Mesenchymal stem cell (in vitro differentiated cells and primary cell): ENCODE results near the gene MRTO4.

Experiments used
- DNase-seq: peaks from one replicate; pipeline ENCODE4 v3.0.0-alpha.2; 2013
- H2AFZ ChIP-seq: one replicate; pipeline ENCODE4 v1.6.1; 2013; ENCODE audit warnings: low read depth, mild to moderate bottlenecking, control low read depth, inconsistent platforms, low read length, moderate library complexity
- H2AK5ac ChIP-seq: 2 replicates; pipeline ENCODE4 v1.6.1; 2013; ENCODE audit warnings: low read length, moderate library complexity, mild to moderate bottlenecking, inconsistent platforms; ENCODE audit not compliant: severe bottlenecking
- H2BK120ac ChIP-seq: one replicate; pipeline ENCODE4 v1.6.1; 2013; ENCODE audit warnings: low read depth, mild to moderate bottlenecking, inconsistent platforms, low read length, moderate library complexity
- H2BK12ac ChIP-seq, 2 experiments: one replicate each; pipeline ENCODE4 v1.6.1; 2013; ENCODE audit warnings: inconsistent platforms in 2 of 2, low read length in 2 of 2, mild to moderate bottlenecking in 2 of 2, moderate library complexity in 2 of 2, control low read depth in 1 of 2
- H2BK15ac ChIP-seq: one replicate; pipeline ENCODE4 v1.6.1; 2013; ENCODE audit warnings: mild to moderate bottlenecking, low read depth, inconsistent platforms; ENCODE audit not compliant: poor library complexity, severe bottlenecking
- H2BK5ac ChIP-seq: 2 replicates; pipeline ENCODE4 v1.6.1; 2013; ENCODE audit warnings: low read depth, mild to moderate bottlenecking, low read length, control low read depth, inconsistent platforms; ENCODE audit not compliant: poor library complexity, severe bottlenecking
- H3K14ac ChIP-seq, 2 experiments: one replicate each; pipeline ENCODE4 v1.6.1; 2013; ENCODE audit warnings: inconsistent platforms in 2 of 2, low read length in 2 of 2, control low read depth in 1 of 2, mild to moderate bottlenecking in 1 of 2, moderate library complexity in 1 of 2
- H3K18ac ChIP-seq, 2 experiments: one replicate each; pipeline ENCODE4 v1.6.1; 2013; ENCODE audit warnings: inconsistent platforms in 2 of 2, low read length in 2 of 2, control low read depth in 1 of 2, low read depth in 1 of 2, mild to moderate bottlenecking in 1 of 2
- H3K23ac ChIP-seq, 2 experiments: one replicate each; pipeline ENCODE4 v1.6.1; 2013; ENCODE audit warnings: inconsistent platforms in 2 of 2, low read length in 2 of 2, mild to moderate bottlenecking in 2 of 2, moderate library complexity in 2 of 2, control low read depth in 1 of 2
- H3K27ac ChIP-seq: 2 replicates; pipeline ENCODE4 v1.5.1; 2013; ENCODE audit warnings: mild to moderate bottlenecking, moderate library complexity, low read length, control low read depth, inconsistent platforms; ENCODE audit not compliant: poor library complexity, severe bottlenecking
- H3K27me3 ChIP-seq, 2 experiments: 2 replicates each; pipeline versions ENCODE4 v1.6.1 to v1.7.0; 2013; ENCODE audit warnings: low read length in 2 of 2, mild to moderate bottlenecking in 2 of 2, moderate library complexity in 2 of 2, control low read depth in 1 of 2, inconsistent platforms in 1 of 2; ENCODE audit not compliant: control insufficient read depth in 1 of 2, insufficient read depth in 1 of 2
- H3K36me3 ChIP-seq, 2 experiments: 2 replicates each; pipeline versions ENCODE4 v1.6.1 to v1.7.0; 2013; ENCODE audit warnings: low read length in 2 of 2, control low read depth in 1 of 2, inconsistent platforms in 1 of 2, low read depth in 1 of 2, mild to moderate bottlenecking in 1 of 2; ENCODE audit not compliant: insufficient read depth in 2 of 2, control insufficient read depth in 1 of 2
- H3K4ac ChIP-seq, 2 experiments: one replicate each; pipeline ENCODE4 v1.6.1; 2013; ENCODE audit warnings: inconsistent platforms in 2 of 2, low read length in 2 of 2, mild to moderate bottlenecking in 2 of 2, moderate library complexity in 2 of 2, control low read depth in 1 of 2, low read depth in 1 of 2
- H3K4me1 ChIP-seq: 2 replicates; pipeline ENCODE4 v1.6.1; 2013; ENCODE audit warnings: low read depth, low read length, control low read depth; ENCODE audit not compliant: control insufficient read depth, insufficient read depth
- H3K4me2 ChIP-seq: 2 replicates; pipeline ENCODE4 v1.6.1; 2013; ENCODE audit warnings: low read length, mild to moderate bottlenecking, inconsistent platforms; ENCODE audit not compliant: poor library complexity, severe bottlenecking
- H3K4me3 ChIP-seq, 2 experiments: 2 replicates each; pipeline versions ENCODE4 v1.5.1 to v1.7.0; 2013; ENCODE audit warnings: low read length in 2 of 2, mild to moderate bottlenecking in 2 of 2, control low read depth in 1 of 2, low read depth in 1 of 2; ENCODE audit not compliant: insufficient read depth in 1 of 2
- H3K79me1 ChIP-seq: replicated peaks from 2 replicates; pipeline ENCODE4 v1.6.1; 2013; ENCODE audit warnings: mild to moderate bottlenecking, control low read depth, low read length, inconsistent platforms; ENCODE audit not compliant: poor library complexity, severe bottlenecking
- H3K9ac ChIP-seq: 2 replicates; pipeline ENCODE4 v1.7.0; 2013; ENCODE audit warnings: mild to moderate bottlenecking, low read length, moderate library complexity
- H3K9me3 ChIP-seq: 2 replicates; pipeline ENCODE4 v1.7.0; 2013; ENCODE audit warnings: mild to moderate bottlenecking, low read length; ENCODE audit not compliant: control insufficient read depth
- H4K8ac ChIP-seq: one replicate; pipeline ENCODE4 v1.6.1; 2013; ENCODE audit warnings: inconsistent platforms, mild to moderate bottlenecking, low read length, moderate library complexity
- H4K91ac ChIP-seq: one replicate; pipeline ENCODE4 v1.6.1; 2013; ENCODE audit warnings: mild to moderate bottlenecking, low read length, inconsistent platforms
- WGBS: methylation state at CpG from one replicate; pipeline ENCODE4 v1.1.7; 2013; ENCODE audit warnings: mixed read lengths; 5-methylcytosine and 5-hydroxymethylcytosine counted together

Gene MRTO4

DNA sequence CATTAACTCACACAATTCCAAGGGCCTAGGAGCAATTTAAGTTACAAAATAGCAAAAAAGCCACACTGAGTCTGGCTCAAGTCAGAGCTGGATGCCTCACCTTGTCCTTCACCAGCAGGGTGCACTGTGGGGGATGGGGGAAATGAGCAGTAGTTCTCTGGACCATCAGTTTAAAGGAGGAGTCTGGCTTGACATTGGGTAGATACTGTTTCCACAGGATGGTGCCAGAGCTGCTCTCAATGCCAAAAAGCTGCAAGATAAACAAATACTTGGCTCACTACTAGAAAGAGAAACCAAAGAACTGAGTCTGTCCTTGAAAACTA, 19.1 kb upstream of the MRTO4 start:
- Histone ChIP-seq H3K27me3 (no peaks in the 10 kb centered on the region), H2AFZ (no peak overlapping the region), H3K4me3 (no peak overlapping the region), H2BK15ac (no peak overlapping the region), H4K8ac (no peak overlapping the region), H3K4me1 (peaks cover 1% of the 10 kb centered on the region), H4K91ac (no peak overlapping the region), H2BK120ac (no peak overlapping the region), H3K4ac (no peak overlapping the region), H3K18ac (no peak overlapping the region), H3K4me2 (no peak overlapping the region), H3K79me1 (peaks cover 17% of the 10 kb centered on the region), H2BK12ac (no peak overlapping the region), H3K36me3 (peaks cover 58 to 86% of the 10 kb centered on the region in 2 experiments), H3K9me3 (no peaks in the 10 kb centered on the region), H2AK5ac (no peak overlapping the region), H3K27ac (peak overlapping the region; percentile 0), H3K23ac (no peak overlapping the region), H3K9ac (no peak overlapping the region), H2BK5ac (no peak overlapping the region), H3K14ac (no peak overlapping the region)
- peak; percentile 46 for DNase-seq

DNA sequence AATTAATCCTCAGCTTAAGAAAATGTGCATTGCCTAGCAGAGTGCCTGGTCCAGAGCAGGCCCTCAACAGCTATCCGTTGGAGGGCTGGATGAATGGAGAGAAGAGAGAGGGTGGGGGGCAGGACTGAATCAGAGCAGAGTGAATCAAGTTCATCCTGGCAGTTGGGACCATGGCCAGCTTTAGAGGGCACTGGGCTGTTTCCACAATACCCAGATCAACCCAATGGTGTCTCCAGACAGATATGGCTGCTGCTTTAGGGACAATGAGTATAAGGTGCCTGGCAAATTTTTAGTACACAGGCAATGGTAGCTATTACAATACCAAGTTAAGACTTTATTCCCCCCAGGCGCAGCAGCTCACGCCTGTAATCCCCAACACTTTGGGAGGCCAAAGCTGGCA, 17.4 kb upstream of the MRTO4 start:
- no peak overlapping the region for H2BK12ac ChIP-seq
- H2AK5ac ChIP-seq, result no peak overlapping the region
- H2BK15ac ChIP-seq, result no peak overlapping the region
- H2AFZ ChIP-seq, result no peak overlapping the region
- H3K9me3 ChIP-seq, result no peaks in the 10 kb centered on the region
- no peaks in the 10 kb centered on the region for H3K27me3 ChIP-seq
- no peak overlapping the region for H3K4ac ChIP-seq
- no peak overlapping the region for H3K18ac ChIP-seq
- H2BK5ac ChIP-seq, result no peak overlapping the region
- WGBS, result 98% methylated on average over 3 of the region's 3 CpGs
- no peak overlapping the region for H3K14ac ChIP-seq
- H3K23ac ChIP-seq, result no peak overlapping the region
- DNase-seq, result no peak
- peaks cover 19% of the 10 kb centered on the region for H3K79me1 ChIP-seq
- H3K4me1 ChIP-seq, result peaks cover 1% of the 10 kb centered on the region
- no peak overlapping the region for H3K9ac ChIP-seq
- no peak overlapping the region for H3K27ac ChIP-seq
- H2BK120ac ChIP-seq, result no peak overlapping the region
- no peak overlapping the region for H3K4me2 ChIP-seq
- H3K4me3 ChIP-seq, result no peak overlapping the region
- H3K36me3 ChIP-seq, result peaks cover 68 to 88% of the 10 kb centered on the region in 2 experiments
- H4K91ac ChIP-seq, result no peak overlapping the region
- no peak overlapping the region for H4K8ac ChIP-seq

DNA sequence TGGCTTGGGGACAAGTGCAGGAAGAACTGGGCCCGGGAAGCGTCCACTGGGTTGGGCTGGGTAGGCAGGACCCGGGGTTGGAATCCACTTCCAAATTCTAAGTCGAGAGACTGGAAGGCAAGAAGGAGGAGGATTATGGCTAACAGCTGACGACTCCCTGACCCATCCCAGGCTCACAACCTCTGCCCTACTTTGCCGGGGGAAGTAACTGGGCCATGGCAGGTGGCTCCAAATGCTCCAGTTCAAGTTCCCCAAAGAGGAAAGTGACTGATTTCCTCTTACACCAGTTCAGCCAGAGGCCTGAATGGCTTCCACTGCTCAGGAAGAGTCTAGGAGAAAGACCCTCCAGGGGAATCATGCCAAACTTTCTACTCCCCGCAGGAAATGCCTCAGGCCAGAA, 11.7 kb upstream of the MRTO4 start:
- no peak overlapping the region for H2BK5ac ChIP-seq
- H3K27me3 ChIP-seq, result no peaks in the 10 kb centered on the region
- H3K27ac ChIP-seq, result no peak overlapping the region
- no peak overlapping the region for H2AK5ac ChIP-seq
- WGBS, result 96% methylated on average over 7 of the region's 7 CpGs
- H3K4me3 ChIP-seq, result no peak overlapping the region
- no peak overlapping the region for H2BK12ac ChIP-seq
- no peak overlapping the region for H3K4me2 ChIP-seq
- no peak overlapping the region for H2AFZ ChIP-seq
- no peak overlapping the region for H3K18ac ChIP-seq
- H4K8ac ChIP-seq, result no peak overlapping the region
- H3K4me1 ChIP-seq, result no peaks in the 10 kb centered on the region
- peaks cover 71 to 90% of the 10 kb centered on the region in 2 experiments for H3K36me3 ChIP-seq
- H4K91ac ChIP-seq, result no peak overlapping the region
- H2BK15ac ChIP-seq, result no peak overlapping the region
- no peak overlapping the region for H3K14ac ChIP-seq
- no peak overlapping the region for H3K23ac ChIP-seq
- H3K4ac ChIP-seq, result no peak overlapping the region
- DNase-seq, result no peak
- no peak overlapping the region for H2BK120ac ChIP-seq
- H3K79me1 ChIP-seq, result peaks cover 31% of the 10 kb centered on the region
- no peaks in the 10 kb centered on the region for H3K9me3 ChIP-seq
- H3K9ac ChIP-seq, result peak overlapping the region; percentile 28

DNA sequence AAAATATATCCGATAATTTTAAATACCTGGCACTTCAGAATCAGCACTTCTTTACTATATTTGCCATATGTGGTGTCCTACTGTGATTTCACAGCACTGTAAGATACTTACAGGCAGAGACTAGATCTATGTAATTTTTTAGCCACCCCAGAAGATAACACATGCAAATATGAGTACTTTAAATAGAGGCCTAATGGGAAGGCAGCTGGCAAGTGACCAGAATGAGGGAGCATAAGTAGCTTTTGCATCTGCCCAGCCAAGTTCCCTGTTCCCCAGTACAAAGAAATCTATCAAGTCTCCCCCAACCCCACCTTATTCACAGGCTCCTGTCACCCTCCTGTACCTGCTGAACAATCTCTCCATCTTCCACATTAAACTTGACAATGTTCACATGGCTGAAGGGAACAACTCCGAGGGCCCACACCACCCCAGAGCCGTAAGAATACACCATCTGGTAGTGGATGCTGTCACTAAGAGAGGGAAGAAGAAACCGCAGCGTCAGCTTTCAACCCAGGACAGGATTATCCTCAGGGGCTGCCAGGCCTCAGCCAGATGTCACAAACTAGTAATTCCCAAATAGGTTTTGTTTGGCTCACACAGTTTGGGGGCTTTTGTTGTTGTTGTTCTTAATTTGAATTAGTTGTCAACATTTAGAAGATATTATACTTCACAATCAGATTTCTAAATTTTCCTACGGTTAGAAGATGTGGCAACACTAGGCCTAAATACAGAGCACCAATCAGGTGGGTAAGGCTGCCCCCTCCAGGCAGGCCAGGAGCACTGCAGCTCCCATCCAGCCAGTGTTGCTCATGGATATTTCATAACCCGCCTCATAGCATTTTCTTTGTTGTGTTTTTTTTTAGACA, 10.7 kb upstream of the MRTO4 start:
- Histone ChIP-seq H2AK5ac (no peak overlapping the region), H2BK120ac (no peak overlapping the region), H3K79me1 (peaks cover 31% of the 10 kb centered on the region), H3K9ac (peak overlapping the region; percentile 74), H3K18ac (no peak overlapping the region), H4K8ac (no peak overlapping the region), H3K9me3 (no peaks in the 10 kb centered on the region), H3K23ac (no peak overlapping the region), H2AFZ (no peak overlapping the region), H2BK12ac (no peak overlapping the region), H2BK15ac (no peak overlapping the region), H3K4me2 (no peak overlapping the region), H3K27me3 (no peaks in the 10 kb centered on the region), H3K4ac (no peak overlapping the region), H3K27ac (no peak overlapping the region), H4K91ac (no peak overlapping the region), H3K4me1 (no peaks in the 10 kb centered on the region), H3K4me3 (no peak overlapping the region), H2BK5ac (no peak overlapping the region), H3K14ac (no peak overlapping the region), H3K36me3 (peaks cover 66 to 83% of the 10 kb centered on the region in 2 experiments)
- peak; percentile 70 for DNase-seq
- WGBS, result 93% methylated on average over 7 of the region's 7 CpGs
